H1 (cell line): ENCODE results near the gene KPNA4. TPM values are rescaled to one million over a fixed set of nuclear protein-coding genes. Genes with fewer than 3 reads are reported as not detected.

Experiments used
- ASH2L ChIP-seq: fragments of 200-600, 300-600 bp; sonication (generic); IDR thresholded peaks from one replicate; pipeline ENCODE4 v1.7.1; 2017; ENCODE audit warnings: low read length
- BACH1 ChIP-seq: IDR thresholded peaks from 2 replicates; pipeline ENCODE4 v1.6.1; 2012; ENCODE audit warnings: low read length, improper control_type of control experiment
- CEBPB ChIP-seq: IDR thresholded peaks from 2 replicates; pipeline ENCODE4 v1.6.1; 2012; ENCODE audit warnings: low read depth, low read length
- CREB1 ChIP-seq: IDR thresholded peaks from 2 replicates; pipeline ENCODE4 v1.6.1; 2012; ENCODE audit warnings: inconsistent platforms
- CTCF ChIP-seq, 3 experiments: IDR thresholded peaks; 1 replicate in 2 of 3; 2 replicates in 1 of 3; pipeline versions ENCODE4 v1.5.1 to v1.6.1; 2011; ENCODE audit warnings: low read length in 3 of 3, mild to moderate bottlenecking in 3 of 3, inconsistent platforms in 2 of 3, low read depth in 1 of 3, moderate library complexity in 1 of 3; ENCODE audit not compliant: insufficient read depth in 1 of 3; ENCODE audit errors: control extremely low read depth in 1 of 3
- E2F6 ChIP-seq: IDR thresholded peaks from 2 replicates; pipeline ENCODE4 v1.6.1; 2012; ENCODE audit warnings: inconsistent platforms
- EGR1 ChIP-seq: IDR thresholded peaks from 2 replicates; pipeline ENCODE4 v1.6.1; 2011; ENCODE audit warnings: low read depth, low read length, borderline replicate concordance
- KDM4A ChIP-seq: IDR thresholded peaks from one replicate; pipeline ENCODE4 v1.7.1; 2012; ENCODE audit warnings: low read depth, mild to moderate bottlenecking, moderate library complexity, low read length, inconsistent platforms; ENCODE audit not compliant: severe bottlenecking
- NRF1 ChIP-seq: IDR thresholded peaks from 2 replicates; pipeline ENCODE4 v1.6.1; 2011; ENCODE audit warnings: mild to moderate bottlenecking, low read depth, low read length, improper control_type of control experiment
- PHF8 ChIP-seq: fragments of 200-600 bp; sonication (generic); conservative IDR thresholded peaks from 2 replicates; pipeline ENCODE4 v1.7.1; 2012; ENCODE audit warnings: low read depth, mild to moderate bottlenecking, inconsistent platforms, low read length, moderate library complexity
- POLR2AphosphoS5 ChIP-seq: IDR thresholded peaks from 2 replicates; pipeline ENCODE4 v1.6.1; 2011; ENCODE audit warnings: low read depth, low read length
- RBBP5 ChIP-seq: IDR thresholded peaks from 2 replicates; pipeline ENCODE4 v1.7.1; 2012; ENCODE audit warnings: low read depth, mild to moderate bottlenecking, inconsistent platforms, low read length, moderate library complexity, borderline replicate concordance
- RNF2 ChIP-seq: fragments of 200-900, 300-1000 bp; sonication (generic); IDR thresholded peaks from 2 replicates; pipeline ENCODE4 v1.7.1; 2016; ENCODE audit warnings: borderline replicate concordance, low read depth, mild to moderate bottlenecking, antibody characterized with exemption, low read length; ENCODE audit not compliant: poor library complexity, severe bottlenecking; ENCODE audit errors: missing control alignments
- SIX5 ChIP-seq: IDR thresholded peaks from 2 replicates; pipeline ENCODE4 v1.6.1; 2011; ENCODE audit warnings: mild to moderate bottlenecking, low read depth, low read length
- TAF7 ChIP-seq: optimal IDR thresholded peaks from 2 replicates; pipeline ENCODE3; 2011; ENCODE audit warnings: low read depth, mild to moderate bottlenecking, inconsistent platforms, low read length, moderate library complexity, borderline replicate concordance
- TBP ChIP-seq: IDR thresholded peaks from 2 replicates; pipeline ENCODE4 v1.6.1; 2011; ENCODE audit warnings: low read depth, low read length, improper control_type of control experiment
- TEAD4 ChIP-seq: IDR thresholded peaks from 2 replicates; pipeline ENCODE4 v1.6.1; 2012; ENCODE audit warnings: low read depth, low read length, inconsistent platforms, mixed read lengths
- polyA plus RNA-seq, 7 experiments: library from polyadenylated mRNA; depleted of rRNA in 3 of 7; stranded (reverse) in 5 of 7; unstranded in 2 of 7; fragments of >200 nt in 5 of 7; fragments of 200-250 nt in 2 of 7; gene quantifications; 1 replicate in 5 of 7; 2 replicates in 1 of 7; 4 replicates in 1 of 7; pipeline versions ENCODE4 v1.2.1 to v1.2.3, GENCODE V29; 2011 to 2013; ENCODE audit warnings: missing spikeins in 2 of 7, mixed read lengths in 2 of 7
- total RNA-seq: library from RNA; stranded (reverse); fragmentation: NEBNext Ultra II Directional; extraction: Animal tissue kit (Norgen Biotek cat#: 25700); gene quantifications from 2 replicates; pipeline ENCODE4 v1.2.1, GENCODE V29; 2021

The KPNA4 gene
- total and polyA plus RNA-seq, 2 of the 8 experiments (the other 6 are each of a cell fraction or from before 2014, with no cell fraction given): 13.2 to 81.9 TPM

- TF ChIP-seq RNF2 (no peak), SIX5 (no peak), NRF1 (peak; percentile 78), TEAD4 (peak; percentile 79), EGR1 (no peak), TBP (peak; percentile 80), PHF8 (peak; percentile 86; the same call in 1 of the 2 replicates), CREB1 (peak; percentile 50), KDM4A (peak; percentile 3), RBBP5 (peak; percentile 94; the same call in 1 of the 2 replicates), CTCF (IDR thresholded peaks at IDR 0.05; ENCODE audit: control extremely low read depth in 1 of 3, insufficient read depth in 1 of 3, low read depth in 1 of 3, low read length in 3 of 3) (peak in 1 of 3 experiments; percentile 9; a peak in 1 of 4 replicates), CEBPB (peak; percentile 57; the same call in 1 of the 2 replicates), BACH1 (no peak; the same call in 1 of the 2 replicates), E2F6 (peak; percentile 98), ASH2L (peak; percentile 88), TAF7 (peak; percentile 8), POLR2AphosphoS5 (peak; percentile 90)
Measured at GRCh38 chr3:160449636-160450598, 115.5 kb downstream of the KPNA4 start, which contains the start of gene TRIM59 (continued).
